ENCODE results near the gene CCR7.

CCR7 gene

DNA sequence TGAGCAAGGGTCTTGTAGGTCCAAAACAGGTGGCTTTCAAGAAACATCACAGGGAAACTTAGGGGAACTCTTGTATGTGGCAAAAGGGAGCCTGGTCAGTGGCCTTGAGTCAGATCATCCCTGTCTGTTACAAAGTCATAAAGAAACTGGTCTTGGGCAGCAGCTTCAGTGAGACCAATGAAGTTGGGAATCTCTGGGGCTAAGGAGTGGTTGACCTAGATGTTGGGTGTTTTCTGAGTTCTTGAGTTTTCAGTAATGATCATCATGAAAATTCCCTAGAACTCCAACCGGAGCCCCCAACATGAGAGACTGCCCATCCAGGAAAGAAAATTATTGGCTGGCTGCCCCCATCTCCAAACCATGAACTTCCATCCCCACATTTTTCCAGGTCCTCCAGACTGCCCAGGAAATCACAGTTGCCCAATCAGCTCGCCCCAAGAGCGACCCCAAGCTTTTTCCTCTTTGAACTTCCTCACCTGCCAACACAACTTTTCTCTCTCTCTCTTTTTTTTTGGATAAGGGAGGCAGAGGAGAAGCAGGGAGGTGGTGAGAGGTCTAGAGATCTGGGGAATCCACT is 3.9 kb downstream of the CCR7 start:
- DNase-seq = no peak

DNA sequence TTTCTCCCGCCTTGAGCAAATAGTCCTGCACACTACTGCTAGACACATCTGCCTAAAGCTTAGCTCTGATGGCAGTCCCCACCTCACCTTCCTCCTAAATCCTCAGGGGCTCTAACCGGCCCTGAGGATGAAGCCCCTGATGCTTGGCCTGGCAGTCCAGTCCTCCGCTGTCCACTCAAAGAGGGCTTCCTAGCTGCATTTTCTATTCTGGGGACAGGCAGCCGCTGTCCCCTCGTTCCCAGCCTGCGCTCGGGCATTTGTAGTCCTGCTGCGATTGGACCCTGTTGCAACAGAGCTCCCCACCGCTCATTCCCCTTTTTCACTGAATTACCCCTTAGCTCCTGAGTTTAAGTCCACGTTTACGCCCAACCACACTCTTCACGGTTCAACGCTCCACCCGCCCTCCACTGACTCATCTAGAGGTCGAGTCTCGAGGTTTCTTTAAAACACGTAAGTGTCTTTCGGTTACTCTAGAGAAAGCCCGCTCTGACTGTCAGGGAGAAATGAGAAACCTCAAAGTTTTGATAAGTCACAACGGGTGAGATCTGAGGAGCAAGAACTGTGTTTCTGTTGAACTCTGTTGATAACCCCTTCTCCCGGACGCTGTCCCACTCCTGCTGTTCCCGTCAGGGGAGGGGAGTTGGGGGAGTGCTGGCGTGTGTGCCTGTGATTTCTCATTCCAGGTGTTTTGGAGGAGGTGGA is 4.5 kb downstream of the CCR7 start:
- no peak for DNase-seq

DNA sequence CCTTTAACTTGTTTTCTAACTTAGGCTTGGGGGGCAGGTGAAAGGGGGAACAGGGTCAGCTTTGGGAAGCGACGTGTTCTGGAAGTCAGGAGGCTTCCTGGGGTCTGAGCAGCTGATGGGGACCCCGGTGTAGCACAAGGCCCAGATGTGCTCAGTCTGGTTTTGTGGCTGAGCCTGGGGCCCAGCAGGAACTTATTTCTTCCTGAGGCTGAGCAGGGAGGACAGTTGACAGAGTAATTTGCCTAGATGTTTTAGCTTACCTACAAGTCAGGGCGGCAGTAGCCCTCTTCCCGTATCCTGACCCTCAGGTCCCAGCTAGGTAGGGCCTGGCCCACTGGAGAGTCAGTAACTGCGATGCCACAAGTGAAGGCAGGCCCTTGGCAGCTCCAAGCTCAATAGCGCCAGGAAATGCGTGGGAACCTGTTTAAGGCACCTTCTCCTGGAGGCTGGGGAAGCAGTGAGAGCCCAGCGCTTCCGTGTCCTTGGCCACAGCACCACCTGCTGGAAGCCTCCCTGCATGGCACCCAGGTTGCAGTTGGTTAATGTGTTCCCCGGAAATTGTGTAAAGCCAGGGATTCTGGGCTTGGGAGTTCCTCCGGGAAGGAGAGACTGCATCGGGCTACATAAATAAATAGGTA is 5.2 kb downstream of the CCR7 start:
- DNase-seq = peak; percentile 52

GRCh38 chr17:40559564-40559916 is 5.7 kb downstream of the CCR7 start:
- DNase-seq = no peak

DNA sequence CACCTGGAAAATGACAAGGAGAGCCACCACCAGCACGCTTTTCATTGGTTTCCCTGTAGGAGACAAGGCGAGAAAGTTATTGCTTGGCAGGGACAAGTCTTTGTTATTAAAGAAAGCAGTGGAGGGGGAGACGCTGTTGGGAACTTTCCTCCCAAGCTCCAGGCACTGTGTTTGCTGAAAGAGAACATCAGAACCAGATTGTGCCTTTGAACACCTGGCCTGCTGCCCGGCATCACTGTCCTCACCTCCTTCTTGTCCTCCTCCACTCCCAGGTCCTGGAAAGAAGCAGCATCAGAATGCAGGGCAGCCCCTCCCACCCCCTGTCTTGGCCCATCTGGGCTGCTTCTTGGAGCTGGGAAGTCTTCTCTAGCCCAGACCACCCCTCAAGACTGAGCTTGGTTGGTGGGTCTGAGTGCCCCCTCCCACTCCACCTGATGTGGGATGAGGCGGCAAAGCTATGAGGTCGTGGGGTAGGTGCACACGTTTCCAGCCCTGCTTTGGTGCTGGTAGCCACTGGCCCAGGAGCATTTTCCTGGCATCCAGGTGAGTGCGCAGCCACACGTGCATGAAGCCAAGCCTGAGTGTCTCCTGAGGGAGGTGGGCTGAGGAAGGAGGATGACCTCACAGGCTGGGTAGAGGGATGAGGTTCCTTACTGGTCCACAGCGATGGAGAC is 6.2 kb downstream of the CCR7 start:
- DNase-seq = no peak

DNA sequence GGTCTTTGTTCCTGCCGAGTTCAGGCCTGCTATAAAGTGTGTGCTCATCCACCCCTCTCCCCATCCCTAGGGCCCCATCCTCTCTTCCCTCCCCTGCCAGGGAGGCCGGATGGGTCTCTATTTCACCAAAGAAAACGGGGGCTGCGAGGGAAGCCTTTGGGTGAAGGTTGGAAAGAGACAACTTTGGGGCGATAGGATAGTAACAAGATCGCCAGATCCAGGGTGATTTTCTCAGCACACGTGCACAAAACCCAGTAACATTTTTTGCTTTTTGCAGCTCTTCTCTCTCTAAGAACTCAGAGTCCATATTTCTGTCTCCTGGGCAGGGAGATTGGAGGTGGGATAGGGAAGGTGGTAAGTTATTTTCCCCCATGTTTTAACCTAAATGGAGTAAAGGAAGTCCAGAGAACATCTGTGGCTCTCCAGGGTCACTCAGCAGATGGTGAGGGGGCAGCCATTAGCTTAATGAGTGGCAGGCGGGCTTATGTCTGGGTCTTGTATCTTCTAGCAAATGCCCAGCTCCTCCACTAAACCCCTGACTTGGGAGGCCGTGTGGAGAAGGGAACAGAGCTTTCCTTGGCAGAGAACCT is 6.9 kb downstream of the CCR7 start:
- DNase-seq = no peak

GRCh38 chr17:40557531-40558299 is 7.6 kb downstream of the CCR7 start:
- DNase-seq = no peak

DNA sequence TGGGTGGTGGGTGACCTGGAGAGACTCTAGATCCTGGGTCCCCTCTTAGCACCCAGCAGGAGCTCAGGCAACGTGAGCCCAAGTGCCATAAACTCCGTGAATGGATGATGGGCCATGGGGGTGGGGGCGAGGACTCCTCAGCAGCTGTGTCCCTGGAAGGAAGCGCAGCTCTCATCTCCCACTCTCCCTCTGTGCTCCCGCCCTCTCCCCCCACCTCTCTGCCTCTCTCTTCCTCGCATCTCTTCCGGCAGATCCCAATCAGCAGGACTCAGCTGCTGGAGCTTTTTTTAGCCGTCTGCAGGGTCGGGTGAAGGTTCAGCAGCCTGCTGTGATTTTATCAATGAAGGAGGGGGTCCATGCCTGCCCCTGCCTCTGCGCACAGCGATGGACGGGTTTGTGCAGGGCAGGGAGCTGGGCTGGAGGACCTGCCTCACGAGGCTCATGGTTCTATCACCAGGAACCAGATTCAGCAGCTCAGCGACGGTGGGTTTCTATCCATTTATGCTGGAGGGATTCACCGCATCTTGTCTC is 8.3 kb downstream of the CCR7 start:
- no peak for DNase-seq

DNA sequence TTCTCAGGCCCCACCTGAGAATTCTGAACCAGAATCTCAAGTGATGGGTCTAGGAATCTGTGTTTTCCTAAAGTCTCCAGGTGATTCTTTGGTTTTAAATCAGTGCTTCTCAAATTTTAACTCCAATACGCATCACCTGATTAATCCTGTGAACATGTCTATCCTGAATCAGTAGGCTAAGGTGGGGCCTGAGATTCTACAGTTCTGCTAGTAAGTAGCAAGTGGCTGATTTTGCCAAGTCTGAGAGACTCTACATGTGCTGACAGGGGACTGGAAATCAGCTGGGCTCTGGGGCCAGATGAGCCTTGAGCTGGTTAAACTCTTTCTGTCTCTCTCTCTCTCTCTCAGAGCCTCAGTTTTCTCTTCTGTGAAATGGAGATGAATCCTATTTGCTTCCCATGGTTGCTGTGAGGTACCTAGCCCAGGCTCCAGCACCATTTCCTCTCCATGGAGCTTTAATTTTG is 9.0 kb downstream of the CCR7 start:
- no peak for DNase-seq

DNA sequence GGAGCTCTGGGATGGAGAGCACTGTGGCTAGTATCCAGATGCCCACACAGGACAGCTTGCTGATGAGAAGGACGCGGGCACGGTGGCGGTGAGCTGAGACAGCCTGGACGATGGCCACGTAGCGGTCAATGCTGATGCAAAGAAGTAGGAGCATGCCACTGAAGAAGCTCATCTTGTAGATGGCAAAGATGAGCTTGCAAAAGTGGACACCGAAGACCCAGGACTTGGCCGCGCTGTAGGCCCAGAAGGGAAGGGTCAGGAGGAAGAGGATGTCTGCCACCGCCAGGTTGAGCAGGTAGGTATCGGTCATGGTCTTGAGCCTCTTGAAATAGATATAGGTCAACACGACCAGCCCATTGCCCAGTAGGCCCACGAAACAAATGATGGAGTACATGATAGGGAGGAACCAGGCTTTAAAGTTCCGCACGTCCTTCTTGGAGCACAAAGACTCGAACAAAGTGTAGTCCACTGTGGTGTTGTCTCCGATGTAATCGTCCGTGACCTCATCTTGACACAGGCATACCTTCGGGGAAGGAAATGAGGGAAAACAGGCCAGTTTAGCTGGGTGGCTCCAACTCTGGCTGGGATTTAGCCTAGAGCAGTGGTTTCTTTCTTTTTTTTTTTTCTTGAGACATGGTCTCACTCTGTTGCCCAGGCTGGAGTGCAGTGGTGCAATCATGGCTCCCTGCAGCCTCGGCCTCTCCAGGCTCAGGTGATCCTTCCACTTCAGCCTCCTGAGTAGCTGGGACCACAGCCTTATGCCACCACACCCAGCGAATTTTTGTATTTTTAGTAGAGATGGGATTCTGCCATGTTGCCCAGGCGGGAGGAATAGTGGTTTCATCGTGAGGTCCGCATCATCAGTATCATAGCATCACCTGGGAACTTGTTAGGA is 9.7 kb downstream of the CCR7 start:
- no peak for DNase-seq

DNA sequence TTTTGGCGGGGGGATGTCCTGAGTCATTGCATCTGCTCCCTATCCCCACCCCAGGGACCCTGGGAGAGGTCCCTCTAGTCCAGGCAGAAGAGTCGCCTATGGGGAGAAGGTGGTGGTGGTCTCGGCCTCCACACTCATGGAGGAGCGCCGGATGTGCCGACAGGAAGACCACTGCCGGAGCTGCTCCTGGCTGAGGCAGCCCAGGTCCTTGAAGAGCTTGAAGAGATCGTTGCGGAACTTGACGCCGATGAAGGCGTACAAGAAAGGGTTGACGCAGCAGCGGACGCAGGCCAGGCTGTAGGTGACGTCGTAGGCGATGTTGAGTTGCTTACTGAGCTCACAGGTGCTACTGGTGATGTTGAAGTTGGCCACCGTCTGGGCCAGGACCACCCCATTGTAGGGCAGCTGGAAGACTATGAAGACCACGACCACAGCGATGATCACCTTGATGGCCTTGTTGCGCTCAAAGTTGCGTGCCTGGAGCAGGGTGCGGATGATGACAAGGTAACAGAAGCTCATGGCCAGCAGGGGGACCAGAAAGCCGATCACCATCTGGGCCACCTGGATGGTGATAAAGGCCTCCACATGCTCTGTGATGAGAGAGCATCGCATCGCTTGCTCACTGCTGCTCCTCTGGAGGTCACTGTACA is 10.5 kb downstream of the CCR7 start:
- no peak for DNase-seq

- no peak for DNase-seq
Observed at GRCh38 chr17:40553694-40554534, 11.4 kb downstream of the CCR7 start.

GRCh38 chr17:40552806-40553693 is 12.2 kb downstream of the CCR7 start:
- DNase-seq = no peak

- no peak for DNase-seq
Observed at GRCh38 chr17:40551879-40552768, 13.1 kb downstream of the CCR7 start.

GRCh38 chr17:40551091-40551878 is 14.0 kb downstream of the CCR7 start:
- no peak for DNase-seq

DNA sequence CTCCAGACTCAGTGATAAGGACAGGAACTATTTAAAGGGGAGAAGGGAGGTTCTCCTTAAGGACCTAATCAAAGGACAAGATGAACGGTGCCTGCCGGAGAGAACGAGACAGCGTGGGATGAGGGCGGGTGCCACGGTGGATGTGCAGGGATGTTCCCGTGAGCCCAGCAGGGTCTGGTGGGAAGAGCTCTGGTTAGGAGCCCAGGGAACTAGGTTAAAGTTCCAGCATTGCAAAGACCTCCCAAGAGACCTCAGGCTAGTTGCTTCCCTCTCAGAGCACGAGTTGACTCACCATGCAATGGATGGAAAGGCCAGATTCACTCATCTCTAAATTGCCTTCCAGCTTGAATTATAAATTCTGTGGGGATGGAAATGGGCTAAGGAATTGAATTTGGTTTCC is 14.7 kb downstream of the CCR7 start:
- no peak for DNase-seq

All from NCI-H446 treated with DMSO at 0.1 percent for 48 hours (cell line).